Measurements from ENCODE around the gene CCDC174.

The CCDC174 gene

DNA sequence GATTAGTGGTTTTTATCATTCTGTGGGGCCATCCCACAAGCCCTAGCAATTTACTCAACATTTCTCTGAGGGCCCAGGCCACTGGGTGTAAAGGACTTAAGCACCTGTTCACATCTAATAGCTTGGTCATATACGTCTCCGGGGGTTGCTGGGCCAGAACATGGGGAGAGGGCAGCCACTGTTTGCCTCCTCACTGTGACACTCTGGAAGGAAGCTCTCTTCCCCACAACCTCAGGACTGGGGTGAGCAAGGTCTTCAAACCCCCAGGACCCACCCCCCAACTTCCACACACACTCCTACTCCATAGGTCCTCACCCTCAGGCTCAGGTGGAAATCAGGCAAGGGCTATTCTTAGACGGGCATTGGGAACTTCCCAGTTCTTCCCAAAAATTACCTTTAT is 52.2 kb downstream of the CCDC174 start:
- no peak for DNase-seq

DNA sequence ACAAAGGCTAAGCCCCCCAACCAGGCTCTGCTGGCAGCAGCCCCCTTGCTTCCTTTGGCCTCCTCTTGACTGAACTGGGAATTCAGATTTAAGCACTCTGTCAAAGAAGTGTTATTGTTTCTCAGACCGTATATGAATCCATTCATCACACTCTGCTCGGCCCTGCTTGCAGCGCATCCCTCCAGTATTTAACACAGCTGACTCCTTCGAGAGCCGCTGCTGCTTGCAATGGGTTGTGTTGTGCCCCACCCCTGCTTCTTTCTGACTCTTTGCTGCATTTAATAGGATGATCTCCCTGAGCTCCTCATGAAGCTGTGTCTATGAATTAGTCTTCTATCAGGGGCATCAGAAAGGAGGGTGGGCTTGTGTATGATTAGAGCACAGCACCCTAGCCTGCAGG is 54.5 kb downstream of the CCDC174 start:
- DNase-seq: no peak

GRCh38 chr3:14716591-14716990 is 65.0 kb downstream of the CCDC174 start:
- no peak for DNase-seq

DNA sequence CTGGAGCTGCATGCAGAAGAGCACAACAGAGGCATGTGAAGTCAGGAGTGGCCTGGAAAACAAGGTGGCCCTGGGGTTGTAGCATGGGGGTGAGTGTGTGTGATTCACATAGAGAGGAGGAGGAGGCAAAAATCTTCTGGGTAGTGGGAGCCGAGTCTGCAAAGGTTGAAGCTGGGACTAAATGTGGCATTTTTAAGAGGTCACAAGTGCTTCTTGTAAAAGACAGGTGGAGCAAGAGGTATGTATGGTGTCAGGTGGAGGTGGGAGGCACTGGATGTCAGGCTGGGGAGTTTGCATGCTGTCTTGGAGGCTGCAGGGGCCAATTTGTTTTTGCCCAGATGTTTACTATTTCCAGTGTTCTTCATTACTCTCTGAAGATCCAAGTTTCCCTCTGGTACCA is 65.7 kb downstream of the CCDC174 start:
- no peak for DNase-seq

- no peak for DNase-seq
These were observed 67.0 kb downstream of the CCDC174 start for GRCh38 chr3:14718539-14718938.

GRCh38 chr3:14719006-14719405 is 67.4 kb downstream of the CCDC174 start:
- DNase-seq: no peak

GRCh38 chr3:14721126-14721864 is 69.7 kb downstream of the CCDC174 start:
- DNase-seq: no peak
